Esophagus squamous epithelium (tissue), 4 donors: ENCODE results near the gene LTB.

Source experiments
- POLR2A ChIP-seq, 4 donors: fragments of 450-650 bp; IDR thresholded peaks; one replicate each; pipeline ENCODE4 v1.6.1; 2017; ENCODE audit warnings: antibody characterized with exemption in 4 of 4, mild to moderate bottlenecking in 4 of 4, moderate library complexity in 3 of 4
- TF ChIP-seq, protein P1 (sequence below), 6 experiments: fragments of 450-650 bp in 4 of 6; fragments of 200-600 bp in 2 of 6; sonication (generic) in 2 of 6; IDR thresholded peaks; one replicate each; pipeline ENCODE4 v1.5.1; 2016 to 2019; ENCODE audit warnings: antibody characterized with exemption in 6 of 6, mild to moderate bottlenecking in 4 of 6, moderate library complexity in 4 of 6

DNA sequence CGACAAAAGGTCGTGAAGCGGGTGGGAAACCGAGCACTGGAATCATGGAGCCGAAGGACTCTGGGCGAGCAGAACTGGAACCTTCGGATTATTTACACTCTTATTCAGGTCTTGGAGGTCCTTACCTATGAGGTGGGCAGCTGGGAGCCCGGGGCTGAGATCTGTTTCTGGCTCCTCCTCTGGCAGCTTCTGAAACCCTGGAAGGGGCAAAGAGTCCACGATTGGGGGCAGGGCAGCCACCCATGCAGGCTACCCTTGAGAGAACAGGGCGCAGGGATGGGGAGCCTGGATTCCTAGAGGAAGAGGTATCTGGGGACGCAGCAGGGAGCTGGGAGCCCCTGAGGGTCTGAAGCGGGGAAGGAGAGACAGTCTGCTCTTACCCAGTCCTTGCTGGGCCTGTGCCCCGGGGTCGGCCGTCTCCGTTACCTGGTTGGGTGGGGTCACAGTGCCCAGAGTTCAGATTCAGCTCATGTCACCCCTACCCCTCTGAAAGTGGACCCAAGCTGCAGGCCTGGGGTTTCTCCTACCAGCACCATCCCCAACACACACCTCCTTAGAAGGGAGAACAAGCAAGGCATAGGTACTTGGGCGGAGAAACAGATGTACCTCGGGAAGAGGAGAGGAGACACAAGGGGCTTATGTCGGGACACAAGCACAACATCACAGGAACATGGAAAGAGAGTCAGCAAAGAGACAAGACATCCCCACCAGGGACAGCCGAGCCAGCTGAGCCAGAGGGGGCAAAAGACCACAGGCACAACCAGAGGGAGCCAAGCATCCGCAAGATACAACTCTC is 592 bp downstream of the LTB start:
- TF ChIP-seq, protein P1, sequence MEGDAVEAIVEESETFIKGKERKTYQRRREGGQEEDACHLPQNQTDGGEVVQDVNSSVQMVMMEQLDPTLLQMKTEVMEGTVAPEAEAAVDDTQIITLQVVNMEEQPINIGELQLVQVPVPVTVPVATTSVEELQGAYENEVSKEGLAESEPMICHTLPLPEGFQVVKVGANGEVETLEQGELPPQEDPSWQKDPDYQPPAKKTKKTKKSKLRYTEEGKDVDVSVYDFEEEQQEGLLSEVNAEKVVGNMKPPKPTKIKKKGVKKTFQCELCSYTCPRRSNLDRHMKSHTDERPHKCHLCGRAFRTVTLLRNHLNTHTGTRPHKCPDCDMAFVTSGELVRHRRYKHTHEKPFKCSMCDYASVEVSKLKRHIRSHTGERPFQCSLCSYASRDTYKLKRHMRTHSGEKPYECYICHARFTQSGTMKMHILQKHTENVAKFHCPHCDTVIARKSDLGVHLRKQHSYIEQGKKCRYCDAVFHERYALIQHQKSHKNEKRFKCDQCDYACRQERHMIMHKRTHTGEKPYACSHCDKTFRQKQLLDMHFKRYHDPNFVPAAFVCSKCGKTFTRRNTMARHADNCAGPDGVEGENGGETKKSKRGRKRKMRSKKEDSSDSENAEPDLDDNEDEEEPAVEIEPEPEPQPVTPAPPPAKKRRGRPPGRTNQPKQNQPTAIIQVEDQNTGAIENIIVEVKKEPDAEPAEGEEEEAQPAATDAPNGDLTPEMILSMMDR (IDR thresholded peaks at IDR 0.05) = no peak
- TF ChIP-seq POLR2A (IDR thresholded peaks at IDR 0.05) = no peak
